ENCODE measurements around the gene DHX34.

DHX34 gene

DNA sequence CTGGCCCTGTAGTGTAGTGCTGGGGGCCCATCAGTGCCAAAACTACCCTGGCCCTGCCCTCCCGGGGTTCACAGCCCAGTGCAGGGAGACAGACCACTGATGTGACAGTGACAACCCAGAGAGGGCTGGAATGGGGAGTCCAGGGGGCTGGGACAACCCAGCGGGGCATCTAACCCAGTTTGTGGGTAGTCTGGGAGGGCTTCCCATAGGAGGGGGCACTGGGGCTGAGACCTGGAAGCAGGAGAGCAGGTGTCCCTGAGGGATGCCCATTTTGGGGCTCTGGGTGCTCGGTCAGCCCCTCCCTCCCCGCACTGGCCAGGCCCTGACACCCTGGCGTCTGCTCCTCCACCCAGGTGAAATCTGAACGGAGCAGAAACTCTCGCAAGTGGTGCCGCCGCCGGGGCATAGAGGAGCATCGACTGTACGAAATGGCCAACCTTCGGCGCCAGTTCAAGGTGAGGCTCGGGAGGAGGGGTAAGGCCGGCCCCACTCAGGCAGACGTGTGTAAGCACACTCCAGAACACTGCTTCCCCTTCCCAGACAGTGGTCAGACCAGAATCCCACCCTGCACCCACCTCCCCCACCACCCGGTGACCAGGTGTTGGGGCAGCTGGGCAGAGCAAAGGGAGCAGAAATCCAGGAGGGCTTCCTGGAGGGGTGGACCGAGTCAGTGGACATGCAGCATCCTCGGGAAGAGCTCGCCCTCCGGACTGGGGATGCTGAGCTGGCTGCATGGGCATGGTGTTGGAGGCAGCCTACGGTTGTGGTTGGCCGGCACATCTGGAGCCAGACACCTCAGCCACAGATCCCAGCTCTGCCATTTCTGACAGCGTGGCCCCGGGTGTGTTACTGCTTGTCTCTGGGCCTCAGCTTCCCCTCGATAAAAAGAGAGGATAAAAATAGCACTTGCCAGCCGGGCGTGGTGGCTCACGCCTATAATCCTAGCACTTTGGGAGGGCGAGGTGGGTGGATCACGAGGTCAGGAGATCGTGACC, 24.4 kb downstream of the DHX34 start:
- in situ Hi-C loops (cut with MboI; ENCODE audit: low sequenced_read_pairs, unreplicated experiment), result no loop called here
- no peak for DNase-seq (ENCODE audit: low spot score)
- TF ChIP-seq, protein P1, sequence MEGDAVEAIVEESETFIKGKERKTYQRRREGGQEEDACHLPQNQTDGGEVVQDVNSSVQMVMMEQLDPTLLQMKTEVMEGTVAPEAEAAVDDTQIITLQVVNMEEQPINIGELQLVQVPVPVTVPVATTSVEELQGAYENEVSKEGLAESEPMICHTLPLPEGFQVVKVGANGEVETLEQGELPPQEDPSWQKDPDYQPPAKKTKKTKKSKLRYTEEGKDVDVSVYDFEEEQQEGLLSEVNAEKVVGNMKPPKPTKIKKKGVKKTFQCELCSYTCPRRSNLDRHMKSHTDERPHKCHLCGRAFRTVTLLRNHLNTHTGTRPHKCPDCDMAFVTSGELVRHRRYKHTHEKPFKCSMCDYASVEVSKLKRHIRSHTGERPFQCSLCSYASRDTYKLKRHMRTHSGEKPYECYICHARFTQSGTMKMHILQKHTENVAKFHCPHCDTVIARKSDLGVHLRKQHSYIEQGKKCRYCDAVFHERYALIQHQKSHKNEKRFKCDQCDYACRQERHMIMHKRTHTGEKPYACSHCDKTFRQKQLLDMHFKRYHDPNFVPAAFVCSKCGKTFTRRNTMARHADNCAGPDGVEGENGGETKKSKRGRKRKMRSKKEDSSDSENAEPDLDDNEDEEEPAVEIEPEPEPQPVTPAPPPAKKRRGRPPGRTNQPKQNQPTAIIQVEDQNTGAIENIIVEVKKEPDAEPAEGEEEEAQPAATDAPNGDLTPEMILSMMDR (IDR thresholded peaks at IDR 0.05; ENCODE audit: borderline replicate concordance, control extremely low read depth, extremely low read depth, insufficient read depth, missing control alignments), result no peak

DNA sequence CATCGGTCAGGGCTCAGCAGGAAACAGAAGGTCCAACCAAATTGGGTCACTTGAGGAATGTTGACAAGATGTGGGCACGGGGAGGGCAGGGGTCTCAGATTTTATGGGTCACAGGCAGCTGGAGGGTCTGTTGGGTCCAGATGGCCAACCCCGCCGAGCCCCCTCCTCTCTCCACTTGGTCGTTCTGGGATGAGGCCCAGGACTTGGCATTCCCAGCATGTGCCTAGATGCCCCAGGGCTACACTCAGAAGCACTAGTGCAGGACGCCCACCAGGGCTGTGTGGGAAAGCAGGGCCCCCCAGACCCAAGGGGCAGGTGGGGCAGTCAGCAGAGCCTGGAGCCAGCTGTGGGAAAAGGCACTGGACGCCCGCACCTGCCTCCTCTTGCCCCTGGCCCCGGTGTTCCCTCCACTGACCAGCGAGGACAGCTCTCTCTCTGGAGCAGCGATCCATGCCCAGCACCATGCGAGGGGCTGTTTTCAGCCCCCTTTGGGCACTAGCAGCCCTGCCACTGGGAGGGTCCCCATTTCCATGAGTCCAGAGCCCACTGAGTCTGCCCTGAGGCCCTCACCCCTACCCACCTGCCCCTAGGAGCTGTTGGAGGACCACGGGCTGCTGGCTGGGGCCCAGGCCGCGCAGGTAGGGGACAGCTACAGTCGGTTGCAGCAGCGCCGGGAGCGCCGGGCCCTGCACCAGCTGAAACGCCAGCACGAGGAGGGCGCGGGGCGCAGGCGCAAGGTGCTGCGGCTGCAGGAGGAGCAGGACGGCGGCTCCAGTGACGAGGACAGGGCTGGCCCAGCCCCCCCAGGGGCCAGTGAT, 26.0 kb downstream of the DHX34 start:
- in situ Hi-C loops (cut with MboI; ENCODE audit: low sequenced_read_pairs, unreplicated experiment), result no loop called here
- no peak for DNase-seq (ENCODE audit: low spot score)

DNA sequence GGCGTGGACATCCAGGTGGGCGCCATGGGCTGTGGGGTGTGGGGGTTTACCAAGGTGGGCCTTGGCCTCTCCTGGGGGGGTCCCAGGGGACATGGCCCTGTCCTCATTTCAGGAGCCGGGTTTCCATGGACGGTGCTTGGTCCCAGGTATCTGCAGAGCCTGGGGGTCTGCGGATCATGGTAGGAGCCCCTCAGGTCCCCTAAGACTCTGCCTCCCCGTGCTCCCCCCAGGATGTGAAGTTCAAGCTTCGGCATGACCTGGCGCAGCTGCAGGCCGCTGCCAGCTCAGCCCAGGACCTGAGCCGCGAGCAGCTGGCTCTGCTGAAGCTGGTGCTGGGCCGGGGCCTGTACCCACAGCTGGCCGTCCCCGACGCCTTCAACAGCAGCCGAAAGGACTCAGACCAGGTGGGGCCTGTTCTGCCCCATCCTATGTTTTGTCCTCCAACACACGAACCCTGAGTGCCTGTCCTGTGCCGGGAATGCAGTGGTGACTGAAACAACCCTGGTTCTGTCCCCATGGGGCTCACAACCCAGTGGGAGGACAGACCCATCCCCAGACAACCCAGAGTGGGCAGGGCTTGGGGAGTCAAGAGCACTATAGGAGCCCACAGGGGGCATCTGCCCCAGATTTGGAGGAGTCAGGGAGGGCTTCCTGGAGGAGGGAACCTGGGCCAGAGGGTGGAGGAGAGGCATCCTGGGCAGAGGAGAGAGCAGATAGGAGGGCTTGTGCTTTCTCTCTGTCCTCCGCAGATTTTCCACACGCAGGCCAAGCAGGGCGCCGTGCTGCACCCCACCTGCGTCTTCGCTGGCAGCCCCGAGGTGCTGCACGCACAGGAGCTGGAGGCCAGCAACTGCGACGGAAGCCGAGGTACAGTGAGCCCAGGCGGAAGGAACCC, 26.8 kb downstream of the DHX34 start:
- DNase-seq (ENCODE audit: low spot score), result no peak
- in situ Hi-C loops (cut with MboI; ENCODE audit: low sequenced_read_pairs, unreplicated experiment), result no loop called here
- TF ChIP-seq, protein P1 (IDR thresholded peaks at IDR 0.05; ENCODE audit: borderline replicate concordance, control extremely low read depth, extremely low read depth, insufficient read depth, missing control alignments), result no peak

More for the DNA sequence above, 26.0 kb downstream of the DHX34 start:
- TF ChIP-seq, protein P1 (IDR thresholded peaks at IDR 0.05; ENCODE audit: borderline replicate concordance, control extremely low read depth, extremely low read depth, insufficient read depth, missing control alignments), result no peak

DNA sequence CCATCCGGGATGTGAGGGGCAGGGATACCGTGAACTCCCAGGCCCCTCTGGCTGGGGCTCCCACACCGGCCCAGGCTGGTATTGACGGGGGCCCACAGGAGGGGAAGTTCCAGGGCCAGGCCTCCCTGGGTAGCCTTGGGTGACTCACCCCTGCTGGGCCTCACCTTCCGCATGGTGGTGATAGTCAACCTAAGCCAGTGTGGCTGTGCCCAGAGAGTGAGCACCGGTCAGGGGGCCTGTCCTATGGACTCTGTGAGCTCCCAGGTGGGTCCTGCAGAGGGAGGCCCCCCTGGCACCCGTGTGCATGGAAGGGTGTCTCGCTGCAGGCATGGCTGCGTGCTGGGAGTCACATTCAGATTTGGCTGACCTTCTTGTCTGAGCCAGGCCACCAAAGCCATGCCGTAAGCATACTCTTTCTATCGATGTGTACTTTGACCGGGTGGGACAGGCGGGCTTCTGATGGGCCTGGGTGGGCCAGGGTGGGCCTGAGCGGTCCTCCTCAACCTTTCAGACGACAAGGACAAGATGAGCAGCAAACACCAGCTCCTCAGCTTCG, 27.6 kb downstream of the DHX34 start:
- no peak for DNase-seq (ENCODE audit: low spot score)
- TF ChIP-seq, protein P1 (IDR thresholded peaks at IDR 0.05; ENCODE audit: borderline replicate concordance, control extremely low read depth, extremely low read depth, insufficient read depth, missing control alignments), result no peak
- in situ Hi-C loops (cut with MboI; ENCODE audit: low sequenced_read_pairs, unreplicated experiment), result no loop called here

DNA sequence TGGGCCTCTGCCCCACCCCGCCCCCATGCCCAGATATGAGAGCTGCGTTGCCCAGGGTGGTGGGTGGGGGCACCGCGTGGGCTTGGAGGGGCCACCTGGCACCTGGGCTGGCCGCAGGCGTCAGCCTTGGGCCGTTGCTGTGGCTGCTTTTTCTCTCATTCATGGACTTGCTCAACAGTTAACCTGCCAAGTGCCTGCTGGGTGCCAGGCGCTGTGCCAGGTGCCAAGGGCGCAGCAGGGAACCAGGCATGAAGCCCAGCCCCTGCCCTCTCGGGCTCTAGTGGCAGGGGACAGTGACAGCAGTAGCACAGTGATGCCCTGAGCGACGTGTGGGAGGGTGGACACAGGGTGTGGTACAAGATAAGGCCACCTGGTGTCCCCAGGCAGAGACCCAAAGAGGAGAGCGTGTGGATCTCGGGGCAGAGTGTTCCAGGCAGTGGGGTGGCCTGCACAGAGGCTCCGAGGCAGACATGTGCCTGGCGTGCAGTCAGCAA, 28.1 kb downstream of the DHX34 start:
- in situ Hi-C loops (cut with MboI; ENCODE audit: low sequenced_read_pairs, unreplicated experiment), result no loop called here
- TF ChIP-seq, protein P1 (IDR thresholded peaks at IDR 0.05; ENCODE audit: borderline replicate concordance, control extremely low read depth, extremely low read depth, insufficient read depth, missing control alignments), result no peak
- DNase-seq (ENCODE audit: low spot score), result no peak
